Breast epithelium (tissue), 4 donors: ENCODE data around the gene PNPLA1. TPM values are rescaled to one million over a fixed set of nuclear protein-coding genes. Genes with fewer than 3 reads are reported as not detected.

ENCODE experiments used
- DNase-seq, 2 donors: peaks; one replicate each; pipeline ENCODE4 v3.0.0-alpha.2; 2019; ENCODE audit warnings: low spot score in 2 of 2
- H3K27ac ChIP-seq, 2 donors: fragments of 200-600 bp; sonication (generic) in 1 of 2; one replicate each; pipeline ENCODE4 v1.5.1; 2016 to 2019; ENCODE audit warnings: mild to moderate bottlenecking in 1 of 2
- H3K27me3 ChIP-seq, 2 donors: fragments of 200-600 bp; sonication (generic) in 1 of 2; one replicate each; pipeline versions ENCODE4 v1.5.1 to v1.6.0; 2017 to 2019; ENCODE audit warnings: control low read depth in 1 of 2, mild to moderate bottlenecking in 1 of 2
- H3K36me3 ChIP-seq: fragments of 200-600 bp; one replicate; pipeline ENCODE4 v1.5.1; 2019
- H3K4me1 ChIP-seq, 2 donors: fragments of 200-600 bp; sonication (generic); one replicate each; pipeline ENCODE4 v1.5.1; 2016 to 2019; ENCODE audit warnings: control low read depth in 1 of 2
- H3K4me3 ChIP-seq, 3 donors: fragments of 200-600 bp; sonication (generic); 1 replicate in 2 of 3; 2 replicates in 1 of 3; pipeline ENCODE4 v1.5.1; 2016 to 2019; ENCODE audit warnings: mild to moderate bottlenecking in 3 of 3, moderate library complexity in 2 of 3
- H3K9me3 ChIP-seq, 2 donors: fragments of 200-600 bp; sonication (generic) in 1 of 2; one replicate each; pipeline ENCODE4 v1.5.1; 2016 to 2019; ENCODE audit warnings: control low read depth in 1 of 2
- CTCF ChIP-seq, 3 donors: fragments of 450-650 bp; IDR thresholded peaks; one replicate each; pipeline ENCODE4 v1.5.1; 2016 to 2017; ENCODE audit warnings: antibody characterized with exemption in 3 of 3, mild to moderate bottlenecking in 3 of 3, moderate library complexity in 3 of 3
- POLR2A ChIP-seq: fragments of 450-650 bp; IDR thresholded peaks from one replicate; pipeline ENCODE4 v1.6.1; 2016; ENCODE audit warnings: antibody characterized with exemption, mild to moderate bottlenecking, moderate library complexity
- POLR2AphosphoS5 ChIP-seq, 3 donors: sonication (generic); formaldehyde crosslinking; IDR thresholded peaks; one replicate each; pipeline ENCODE4 v1.6.1; 2017; ENCODE audit warnings: antibody characterized with exemption in 3 of 3
- intact Hi-C: fragments of 100-400 bp; cut with DNase I; formaldehyde crosslinking; loops from one replicate; pipeline ENCODE4 v1.15.1; 2023; ENCODE audit warnings: low total_unique reads
- total RNA-seq, 3 donors: library from RNA; depleted of rRNA; stranded (reverse); fragments of >200 nt; gene quantifications; one replicate each; pipeline ENCODE4 v1.1.0, GENCODE V29; 2016

PNPLA1 gene
- total RNA-seq, 3 donors from 2014 or later = not detected

GRCh38 chr6:36357872-36358225, 88.0 kb downstream of the PNPLA1 start:
- TF ChIP-seq CTCF (IDR thresholded peaks at IDR 0.05) (no peak), POLR2AphosphoS5 (IDR thresholded peaks at IDR 0.05) (no peak), POLR2A (no peak)

More at GRCh38 chr6:36357872-36358225, 88.0 kb downstream of the PNPLA1 start:
- Histone ChIP-seq H3K36me3 (no peaks in the 10 kb centered on the region), H3K4me3 (no peak overlapping the region), H3K27ac (no peak overlapping the region), H3K27me3 (no peaks in the 10 kb centered on the region), H3K4me1 (no peaks in the 10 kb centered on the region), H3K9me3 (no peaks in the 10 kb centered on the region)
- no peak for DNase-seq
- intact Hi-C loops = loop anchor here (5.0 kb wide), 1 partner anchor 824 kb away; no protein-coding TSS in a partner anchor

Other genes with a start within 250 kb of the PNPLA1 start
- under 1 TPM in 2 of 3 donors, not detected in 1; 0.29 to 0.48 TPM for gene SLC26A8, start 245.4 kb upstream of the PNPLA1 start, total RNA-seq
- gene MAPK14, start 242.3 kb upstream of the PNPLA1 start, total RNA-seq = 10 to 100 TPM; 72.8 to 85.6 (median 81.3) TPM
- gene MAPK13, start 139.5 kb upstream of the PNPLA1 start, total RNA-seq = 10 to 100 TPM in 2 of 3 donors, 1 to 10 TPM in 1; 2.6 to 45.2 (median 30.2) TPM
- gene BRPF3, start 73.3 kb upstream of the PNPLA1 start, total RNA-seq = 10 to 100 TPM; 18.9 to 26.5 (median 25.8) TPM
- gene BNIP5, start 66.8 kb downstream of the PNPLA1 start, total RNA-seq = under 1 TPM in 1 of 3 donors, not detected in 2; under 0.01 TPM
- gene ETV7, start 117.6 kb downstream of the PNPLA1 start, total RNA-seq = under 1 TPM; 0.44 to 0.98 (median 0.80) TPM
- under 1 TPM in 1 of 3 donors, not detected in 2; 0.15 TPM for gene PXT1, start 172.8 kb downstream of the PNPLA1 start, total RNA-seq
- gene KCTD20, start 172.9 kb downstream of the PNPLA1 start, total RNA-seq = 10 to 100 TPM; 59.4 to 64.5 (median 61.6) TPM